K562 (cell line): Measurements from ENCODE around the gene PTTG1IP. TPM values are rescaled to one million over a fixed set of nuclear protein-coding genes. Genes with fewer than 3 reads are reported as not detected.

Experiments used
- ATAC-seq: fragments of 200-7000 bp; cut with Tn5 transposase; 3 replicates; pipeline ENCODE4 v1.9.1; 2020; ENCODE audit warnings: moderate library complexity
- BruUV-seq: library from RNA; stranded (reverse); fragments of 400-500 nt; replicated peaks from 2 replicates; lab custom pipeline; 2021; lab: Mats Ljungman, UMichigan
- CTCF ChIA-PET: fragments of 300-600 bp; formaldehyde crosslinking; extraction: SDS; loops from one replicate; lab custom pipeline; 2021; ENCODE audit warnings: low intra/inter-chr PET ratio; lab: Yijun Ruan, JAX
- POLR2A ChIA-PET: fragments of 300-600, 350-650 bp; sonication (Branson Sonifier 250); formaldehyde crosslinking; extraction: SDS; loops from one replicate; lab custom pipeline; 2021; ENCODE audit warnings: antibody characterized with exemption, inconsistent platforms; lab: Yijun Ruan, JAX
- DNase-seq, 4 experiments: peaks; one replicate each; pipeline versions ENCODE4 v3.0.0 to v3.0.0-alpha.2; 2011 to 2018; ENCODE audit warnings: low spot score in 3 of 4, mixed read lengths in 3 of 4; ENCODE audit errors: extremely low read depth in 1 of 4
- FAIRE-seq: peaks from 2 replicates; lab custom pipeline; 2011; peaks lifted over from hg19 to GRCh38; lab: Jason Lieb, UNC
- H2AFZ ChIP-seq: 2 replicates; pipeline ENCODE4 v1.6.0; 2011; ENCODE audit warnings: low read depth, low read length, control low read depth, inconsistent platforms
- H3K27ac ChIP-seq: fragments of 200-600 bp; 3 replicates; pipeline ENCODE4 v1.8.0; 2011; ENCODE audit warnings: low read depth, mild to moderate bottlenecking, control low read depth, inconsistent platforms, low read length, moderate library complexity, mixed read lengths; ENCODE audit errors: extremely low read depth
- H3K27me3 ChIP-seq, 2 experiments: fragments of 300-600 bp in 1 of 2; 2 replicates in 1 of 2; 3 replicates in 1 of 2; pipeline versions ENCODE4 v1.6.0 to v1.8.0; 2011; ENCODE audit warnings: inconsistent platforms in 2 of 2, low read length in 2 of 2, mild to moderate bottlenecking in 1 of 2, mixed read lengths in 1 of 2, moderate library complexity in 1 of 2; ENCODE audit not compliant: control insufficient read depth in 2 of 2, insufficient read depth in 2 of 2
- H3K36me3 ChIP-seq: fragments of 300-600 bp; 3 replicates; pipeline ENCODE4 v1.8.0; 2011; ENCODE audit warnings: mild to moderate bottlenecking, low read length, inconsistent platforms; ENCODE audit not compliant: control insufficient read depth, insufficient read depth
- H3K4me1 ChIP-seq, 2 experiments: fragments of 200-600 bp in 1 of 2; replicated peaks in 1 of 2; 2 replicates in 1 of 2; 3 replicates in 1 of 2; pipeline versions ENCODE4 v1.5.1 to v1.8.0; 2011; ENCODE audit warnings: inconsistent platforms in 2 of 2, low read length in 2 of 2, mild to moderate bottlenecking in 1 of 2, mixed read lengths in 1 of 2, moderate library complexity in 1 of 2; ENCODE audit not compliant: control insufficient read depth in 2 of 2, insufficient read depth in 2 of 2
- H3K4me2 ChIP-seq: 2 replicates; pipeline ENCODE4 v1.6.1; 2011; ENCODE audit warnings: low read length, control low read depth, inconsistent platforms, mixed read lengths; ENCODE audit not compliant: insufficient read depth
- H3K4me3 ChIP-seq: fragments of 200-600 bp; sonication (generic), shearing (Covaris generic); 2 replicates; pipeline ENCODE4 v1.5.1; 2016; ENCODE audit warnings: control low read depth, inconsistent platforms
- H3K79me2 ChIP-seq: fragments of 200-600 bp; 3 replicates; pipeline ENCODE4 v1.8.0; 2011; ENCODE audit warnings: low read length, inconsistent platforms; ENCODE audit not compliant: control insufficient read depth, insufficient read depth
- H3K9ac ChIP-seq, 2 experiments: 2 replicates each; pipeline versions ENCODE4 v1.6.0 to v1.6.1; 2011; ENCODE audit warnings: low read depth in 2 of 2, low read length in 2 of 2, control low read depth in 1 of 2, inconsistent platforms in 1 of 2, mild to moderate bottlenecking in 1 of 2, mixed read lengths in 1 of 2; ENCODE audit not compliant: insufficient read depth in 1 of 2
- H3K9me1 ChIP-seq: one replicate; pipeline ENCODE4 v1.6.0; 2011; ENCODE audit warnings: inconsistent platforms, mild to moderate bottlenecking, low read length, moderate library complexity; ENCODE audit not compliant: control insufficient read depth, insufficient read depth
- H3K9me3 ChIP-seq: replicated peaks from 2 replicates; pipeline ENCODE4 v1.5.1; 2011; ENCODE audit warnings: low read depth, low read length, inconsistent platforms; ENCODE audit not compliant: control insufficient read depth, insufficient read depth
- H4K20me1 ChIP-seq: replicated peaks from 2 replicates; pipeline ENCODE4 v1.6.1; 2011; ENCODE audit warnings: low read length, inconsistent platforms, mixed read lengths; ENCODE audit not compliant: control insufficient read depth, insufficient read depth
- DIDO1 ChIP-seq: fragments of 450-650 bp; IDR thresholded peaks from 2 replicates; pipeline ENCODE4 v1.6.1; 2016; ENCODE audit warnings: low read depth, missing biosample characterization, missing genetic modification characterization
- MEIS2 ChIP-seq: fragments of 450-650 bp; IDR thresholded peaks from 2 replicates; pipeline ENCODE4 v1.6.1; 2014; ENCODE audit warnings: mild to moderate bottlenecking; ENCODE audit not compliant: partially characterized antibody
- RBBP5 ChIP-seq: fragments of 200-600 bp; sonication (generic); IDR thresholded peaks from 2 replicates; pipeline ENCODE4 v1.6.1; 2012; ENCODE audit warnings: borderline replicate concordance, mild to moderate bottlenecking, low read length, control low read depth, inconsistent platforms; ENCODE audit not compliant: insufficient read depth, poor library complexity, severe bottlenecking
- WGBS: fragments of 100-300 bp; shearing (Covaris generic); methylation state at CpG from one replicate; pipeline ENCODE4 v1.1.6; 2016; ENCODE audit warnings: low coverage, mixed read lengths; ENCODE audit not compliant: insufficient coverage; ENCODE audit errors: missing lambda C conversion rate; 5-methylcytosine and 5-hydroxymethylcytosine counted together
- in situ Hi-C: fragments of 300-500 bp; cut with MboI; formaldehyde crosslinking; loops from 4 replicates; pipeline ENCODE4 v1.15.0; 2018; ENCODE audit warnings: inconsistent platforms, mixed read lengths
- intact Hi-C: fragments of 100-400 bp; cut with micrococcal nuclease; formaldehyde crosslinking; loops from 2 replicates; pipeline ENCODE4 v1.14.2; 2022
- polyA plus RNA-seq, 8 experiments: library from polyadenylated mRNA; depleted of rRNA in 4 of 8; stranded (reverse) in 5 of 8; unstranded in 3 of 8; fragments of >200 nt; fragmentation: Nextera tagmentation in 2 of 8; fragmentation: Illumina TruSeq in 1 of 8; extraction: Ambion mirVana in 2 of 8; extraction: Trizol in 1 of 8; gene quantifications; 2 replicates each; pipeline versions ENCODE4 v1.2.1 to v1.2.3, GENCODE V29; 2011 to 2014; ENCODE audit warnings: inconsistent platforms in 1 of 8, missing spikeins in 1 of 8
- total RNA-seq, 7 experiments: library from RNA; depleted of rRNA in 6 of 7; stranded (reverse); fragments of >200 nt in 6 of 7; fragmentation: Illumina TruSeq in 2 of 7; extraction: Trizol in 2 of 7; gene quantifications; 2 replicates each; pipeline versions ENCODE4 v1.2.1 to v1.2.3, GENCODE V29; 2011 to 2021; ENCODE audit warnings: low replicate concordance in 1 of 7

The PTTG1IP gene
- total and polyA plus RNA-seq, 9 of the 15 experiments (the other 6 are each of a cell fraction or from before 2014, with no cell fraction given): 5.0 to 99.3 (median 82.4) TPM

DNA sequence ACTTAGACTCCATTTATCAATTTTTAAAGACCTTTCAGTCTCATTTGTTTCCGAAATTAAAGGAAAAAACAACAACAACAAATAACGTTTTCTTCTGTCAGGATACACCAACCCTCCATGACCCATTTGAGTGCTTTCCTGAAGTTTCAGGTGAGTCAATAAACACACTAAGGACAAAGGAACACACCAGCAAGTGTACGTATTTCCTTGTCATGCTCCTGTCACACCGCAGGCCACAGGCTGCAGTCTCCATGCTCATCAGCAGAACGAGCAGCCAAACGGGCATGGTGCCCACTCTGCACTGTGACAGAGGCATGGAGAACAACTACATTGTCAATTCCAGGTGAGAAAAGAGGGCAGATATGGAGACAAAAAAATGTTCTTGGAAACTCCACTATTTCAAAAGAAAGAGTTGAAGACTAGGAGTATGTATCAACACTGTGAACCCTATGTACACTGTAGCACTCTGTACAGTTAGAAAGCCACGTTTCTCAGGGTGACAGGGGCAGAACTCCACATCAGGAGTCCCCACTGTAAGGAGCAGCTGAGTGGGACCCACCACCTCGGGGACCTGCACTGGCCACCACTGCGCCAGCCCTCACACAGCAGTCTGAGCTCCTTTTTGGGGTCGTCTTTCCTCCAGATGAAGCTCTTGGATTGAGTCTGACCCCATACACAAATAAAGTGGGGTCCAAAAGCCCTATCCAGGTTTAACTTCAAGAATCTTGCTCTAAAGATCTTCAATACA is 2.6 kb downstream of the PTTG1IP start:
- peaks cover 52 to 66% of the 10 kb centered on the region in 2 experiments for H3K4me1 ChIP-seq
- H4K20me1 ChIP-seq: peaks cover 52% of the 10 kb centered on the region
- intact Hi-C loops: loop anchor here (1.0 kb wide), 1 partner anchor 16 kb away; no protein-coding TSS in a partner anchor
- CTCF ChIA-PET: no interaction called here
- H3K9me3 ChIP-seq: no peaks in the 10 kb centered on the region
- ATAC-seq (no peak), FAIRE-seq (peak; percentile 55), DNase-seq (no peak)
- no peak overlapping the region for H3K4me3 ChIP-seq
- no peaks in the 10 kb centered on the region for H3K27me3 ChIP-seq
- H3K79me2 ChIP-seq: peaks cover 76% of the 10 kb centered on the region
- WGBS: 27% methylated on average over 10 of the region's 10 CpGs
- H3K9ac ChIP-seq: peak overlapping the region; percentile 24 to 81; a peak in 3 of 4 replicates
- no peak overlapping the region for H2AFZ ChIP-seq
- peaks cover 14% of the 10 kb centered on the region; the same call in 2 of the 3 replicates for H3K36me3 ChIP-seq
- TF ChIP-seq MEIS2: peak; percentile 1
- TF ChIP-seq RBBP5: peak; percentile 39
- no peak for TF ChIP-seq DIDO1 (tag)
- TSS peak; percentile 30 for BruUV-seq
- H3K27ac ChIP-seq: peak overlapping the region; percentile 17; the same call in 2 of the 3 replicates
- POLR2A ChIA-PET: interaction anchor here (0.6 to 1.6 kb wide), 3 partner anchors 15 to 412 kb away, joined by 3 to 4 read pairs (median 3); no protein-coding TSS in a partner anchor
- peaks cover 23% of the 10 kb centered on the region for H3K9me1 ChIP-seq
- in situ Hi-C loops: no loop called here
- peak overlapping the region; percentile 63 for H3K4me2 ChIP-seq
